ENCODE data around the gene CUL9. TPM values are rescaled to one million over a fixed set of nuclear protein-coding genes. Genes with fewer than 3 reads are reported as not detected.

CUL9 gene
- total and polyA plus RNA-seq, 3 donors from 2014 or later: 90.6 to 110 (median 101) TPM

- H3K27ac ChIP-seq: no peak overlapping the region
- intact Hi-C loops (cut with DNase I; ENCODE audit: low total_unique reads): no loop called here
Observed at GRCh38 chr6:43159599-43159998, 22.4 kb upstream of the CUL9 start.

GRCh38 chr6:43163899-43164298, 18.1 kb upstream of the CUL9 start:
- Histone ChIP-seq H3K27me3 (no peaks in the 10 kb centered on the region), H3K4me3 (no peak overlapping the region), H3K27ac (no peak overlapping the region), H3K9me3 (no peaks in the 10 kb centered on the region), H3K36me3 (ENCODE audit: low read depth, missing control alignments) (no peaks in the 10 kb centered on the region), H3K4me1 (no peaks in the 10 kb centered on the region)
- TF ChIP-seq POLR2A (IDR thresholded peaks at IDR 0.05) (no peak), CTCF (IDR thresholded peaks at IDR 0.05) (no peak)
- no peak for DNase-seq
- intact Hi-C loops (cut with DNase I; ENCODE audit: low total_unique reads): no loop called here

More at GRCh38 chr6:43159599-43159998, 22.4 kb upstream of the CUL9 start:
- DNase-seq: no peak
- WGBS, 2 donors: 94 to 96% methylated on average over 9 to 11 of the region's 11 CpGs
- no peak overlapping the region for H3K4me3 ChIP-seq
- no peaks in the 10 kb centered on the region for H3K36me3 ChIP-seq (ENCODE audit: low read depth, missing control alignments)
- no peak for TF ChIP-seq POLR2A (IDR thresholded peaks at IDR 0.05)
- TF ChIP-seq CTCF (IDR thresholded peaks at IDR 0.05): no peak
- no peaks in the 10 kb centered on the region for H3K9me3 ChIP-seq
- no peaks in the 10 kb centered on the region for H3K4me1 ChIP-seq
- H3K27me3 ChIP-seq: no peaks in the 10 kb centered on the region

- Histone ChIP-seq H3K4me3 (peak overlapping the region; percentile 90 to 94), H3K4me1 (peaks cover 18% of the 10 kb centered on the region), H3K27ac (peak overlapping the region; percentile 93 to 99), H3K36me3 (ENCODE audit: low read depth, missing control alignments) (no peaks in the 10 kb centered on the region), H3K27me3 (no peaks in the 10 kb centered on the region), H3K9me3 (no peaks in the 10 kb centered on the region)
- intact Hi-C loops (cut with DNase I; ENCODE audit: low total_unique reads): no loop called here
- peak; percentile 84 for DNase-seq
- whole genome bisulfite sequencing, 2 donors: 0 to 1% methylated on average over 18 of the region's 18 CpGs
- no peak for TF ChIP-seq CTCF (IDR thresholded peaks at IDR 0.05)
Observed at GRCh38 chr6:43170417-43170930, 11.5 kb upstream of the CUL9 start.

- WGBS, 2 donors: 1% methylated on average over 13 to 63 of the region's 83 CpGs
- Histone ChIP-seq H3K36me3 (ENCODE audit: low read depth, missing control alignments) (no peaks in the 10 kb centered on the region), H3K4me1 (peaks cover 18% of the 10 kb centered on the region), H3K4me3 (peak within 1 kb of the TSS; percentile 90 to 94), H3K27ac (peak within 1 kb of the TSS; percentile 93 to 99), H3K27me3 (no peaks in the 10 kb centered on the region), H3K9me3 (no peaks in the 10 kb centered on the region)
- peak; percentile 100 for DNase-seq
- TF ChIP-seq POLR2A (IDR thresholded peaks at IDR 0.05) (peak; percentile 48), CTCF (IDR thresholded peaks at IDR 0.05) (peak; percentile 40 to 76 (median 68))
- intact Hi-C loops (cut with DNase I; ENCODE audit: low total_unique reads): no loop called here
Observed at GRCh38 chr6:43170931-43171706, 10.9 kb upstream of the CUL9 start, which contains the start of gene SRF. Gene SRF, plus strand, starts transcription at chr6:43171269. Its CDS starts 388 bp downstream, at chr6:43171657.

All from testis (tissue), 3 donors.